ENCODE measurements around the gene KCNF1. TPM values are rescaled to one million over a fixed set of nuclear protein-coding genes. Genes with fewer than 3 reads are reported as not detected.

The KCNF1 gene
- total RNA-seq, 2 experiments from 2014 or later, result not detected

GRCh38 chr2:10908195-10908594 lies 3.5 kb upstream of the KCNF1 start:
- Histone ChIP-seq H3K4me1 (ENCODE audit: insufficient read depth, low read length, poor library complexity, severe bottlenecking) (no peaks in the 10 kb centered on the region), H3K4me2 (ENCODE audit: low read length) (no peak overlapping the region), H3K4me3 (ENCODE audit: low read depth, low read length, poor library complexity, severe bottlenecking) (no peak overlapping the region), H3K79me2 (ENCODE audit: insufficient read depth, low read depth, low read length) (no peaks in the 10 kb centered on the region), H2AFZ (ENCODE audit: low read length) (no peak overlapping the region), H3K9me2 (ENCODE audit: insufficient read depth, low read length) (no peaks in the 10 kb centered on the region), H3K9me3 (ENCODE audit: low read length) (no peaks in the 10 kb centered on the region), H4K20me1 (ENCODE audit: insufficient read depth, low read length) (no peaks in the 10 kb centered on the region), H3K36me3 (ENCODE audit: insufficient read depth, low read length) (no peaks in the 10 kb centered on the region), H3K27ac (ENCODE audit: low read depth, low read length, poor library complexity, severe bottlenecking) (no peak overlapping the region)
- ChIA-PET POLR2A (no interaction called here), CTCF (ENCODE audit: unreplicated experiment) (no interaction called here)
- intact Hi-C loops (cut with micrococcal nuclease; ENCODE audit: unreplicated experiment), result no loop called here
- no peak for TF ChIP-seq EZH2phosphoT487 (IDR thresholded peaks at IDR 0.05; ENCODE audit: borderline replicate concordance, low read depth, low read length)
- TF ChIP-seq, protein P1, sequence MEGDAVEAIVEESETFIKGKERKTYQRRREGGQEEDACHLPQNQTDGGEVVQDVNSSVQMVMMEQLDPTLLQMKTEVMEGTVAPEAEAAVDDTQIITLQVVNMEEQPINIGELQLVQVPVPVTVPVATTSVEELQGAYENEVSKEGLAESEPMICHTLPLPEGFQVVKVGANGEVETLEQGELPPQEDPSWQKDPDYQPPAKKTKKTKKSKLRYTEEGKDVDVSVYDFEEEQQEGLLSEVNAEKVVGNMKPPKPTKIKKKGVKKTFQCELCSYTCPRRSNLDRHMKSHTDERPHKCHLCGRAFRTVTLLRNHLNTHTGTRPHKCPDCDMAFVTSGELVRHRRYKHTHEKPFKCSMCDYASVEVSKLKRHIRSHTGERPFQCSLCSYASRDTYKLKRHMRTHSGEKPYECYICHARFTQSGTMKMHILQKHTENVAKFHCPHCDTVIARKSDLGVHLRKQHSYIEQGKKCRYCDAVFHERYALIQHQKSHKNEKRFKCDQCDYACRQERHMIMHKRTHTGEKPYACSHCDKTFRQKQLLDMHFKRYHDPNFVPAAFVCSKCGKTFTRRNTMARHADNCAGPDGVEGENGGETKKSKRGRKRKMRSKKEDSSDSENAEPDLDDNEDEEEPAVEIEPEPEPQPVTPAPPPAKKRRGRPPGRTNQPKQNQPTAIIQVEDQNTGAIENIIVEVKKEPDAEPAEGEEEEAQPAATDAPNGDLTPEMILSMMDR (conservative IDR thresholded peaks at IDR 0.05; ENCODE audit: low read length), result no peak
- no peak for DNase-seq (ENCODE audit: low spot score)
- no TSS peak for BruUV-seq (replicated peaks)

DNA sequence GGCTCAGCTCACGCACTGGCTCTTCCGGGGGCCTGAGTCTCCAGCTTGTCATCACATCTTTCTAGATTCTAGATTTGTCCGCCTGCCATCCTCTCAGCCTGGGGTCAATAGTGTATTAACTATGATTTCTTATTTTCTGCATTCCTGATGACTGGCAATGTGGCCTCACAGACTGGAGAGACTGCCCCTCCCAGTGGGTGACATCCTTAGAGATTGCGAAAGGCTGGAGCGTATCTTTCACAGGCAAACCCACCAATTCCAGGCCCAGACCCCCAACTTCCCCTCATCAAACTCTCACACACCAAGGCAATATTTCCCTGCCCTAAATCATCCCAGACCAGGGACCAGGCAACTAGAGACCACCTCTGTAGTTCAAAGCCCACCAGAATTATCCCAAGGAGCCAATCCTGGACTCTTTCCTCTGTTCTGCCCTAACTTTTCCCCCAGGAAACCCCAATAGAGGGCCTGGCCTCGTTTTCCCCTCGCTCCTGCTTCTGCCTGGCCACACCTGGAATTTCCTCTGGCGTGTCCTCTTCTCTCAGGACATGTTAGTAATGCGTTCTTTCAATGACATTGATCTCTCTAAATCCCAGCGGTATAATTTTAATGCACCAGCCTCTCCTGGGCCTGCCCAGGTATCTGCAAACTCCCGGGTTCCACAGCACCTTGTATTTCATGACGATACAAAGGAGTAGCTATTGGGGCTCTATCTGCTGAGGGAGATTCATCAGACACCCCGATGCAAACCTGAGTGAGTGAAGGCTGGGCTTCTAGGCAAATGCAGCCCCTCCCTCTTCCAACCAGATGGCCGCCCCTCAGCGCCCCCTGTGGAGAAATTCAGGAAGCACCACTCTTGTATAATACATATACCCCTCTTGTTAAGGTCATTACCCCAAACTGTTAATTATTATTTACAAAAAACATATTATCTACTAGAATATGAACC lies 2.4 kb upstream of the KCNF1 start:
- H3K36me3 ChIP-seq (ENCODE audit: insufficient read depth, low read length), result no peaks in the 10 kb centered on the region
- no TSS peak for BruUV-seq (replicated peaks)
- DNase-seq (ENCODE audit: low spot score), result peak; percentile 24
- POLR2A ChIA-PET, result interaction anchor here (1.5 kb wide), 1 partner anchor 14 kb away, joined by 4 read pairs; no protein-coding TSS in a partner anchor
- no peak overlapping the region for H3K4me2 ChIP-seq (ENCODE audit: low read length)
- no peak overlapping the region for H3K27ac ChIP-seq (ENCODE audit: low read depth, low read length, poor library complexity, severe bottlenecking)
- intact Hi-C loops (cut with micrococcal nuclease; ENCODE audit: unreplicated experiment), result no loop called here
- H3K4me1 ChIP-seq (ENCODE audit: insufficient read depth, low read length, poor library complexity, severe bottlenecking), result no peaks in the 10 kb centered on the region
- no peaks in the 10 kb centered on the region for H4K20me1 ChIP-seq (ENCODE audit: insufficient read depth, low read length)
- H3K9me2 ChIP-seq (ENCODE audit: insufficient read depth, low read length), result no peaks in the 10 kb centered on the region
- CTCF ChIA-PET (ENCODE audit: unreplicated experiment), result no interaction called here
- no peaks in the 10 kb centered on the region for H3K79me2 ChIP-seq (ENCODE audit: insufficient read depth, low read depth, low read length)
- H3K4me3 ChIP-seq (ENCODE audit: low read depth, low read length, poor library complexity, severe bottlenecking), result no peak overlapping the region
- H3K9me3 ChIP-seq (ENCODE audit: low read length), result no peaks in the 10 kb centered on the region
- no peak overlapping the region for H2AFZ ChIP-seq (ENCODE audit: low read length)
- TF ChIP-seq, protein P1 (conservative IDR thresholded peaks at IDR 0.05; ENCODE audit: low read length), result peak; percentile 78
- no peak for TF ChIP-seq EZH2phosphoT487 (IDR thresholded peaks at IDR 0.05; ENCODE audit: borderline replicate concordance, low read depth, low read length)

- H3K4me1 ChIP-seq (ENCODE audit: insufficient read depth, low read length, poor library complexity, severe bottlenecking), result no peaks in the 10 kb centered on the region
- no peaks in the 10 kb centered on the region for H4K20me1 ChIP-seq (ENCODE audit: insufficient read depth, low read length)
- ChIA-PET POLR2A (interaction anchor here (1.5 kb wide), 1 partner anchor 14 kb away, joined by 4 read pairs; no protein-coding TSS in a partner anchor), CTCF (ENCODE audit: unreplicated experiment) (no interaction called here)
- H3K9me2 ChIP-seq (ENCODE audit: insufficient read depth, low read length), result no peaks in the 10 kb centered on the region
- TF ChIP-seq, protein P1 (conservative IDR thresholded peaks at IDR 0.05; ENCODE audit: low read length), result peak; percentile 35; the same call in 1 of the 2 replicates
- no peak for TF ChIP-seq EZH2phosphoT487 (IDR thresholded peaks at IDR 0.05; ENCODE audit: borderline replicate concordance, low read depth, low read length)
- no peaks in the 10 kb centered on the region for H3K36me3 ChIP-seq (ENCODE audit: insufficient read depth, low read length)
- no TSS peak for BruUV-seq (replicated peaks)
- H3K79me2 ChIP-seq (ENCODE audit: insufficient read depth, low read depth, low read length), result no peaks in the 10 kb centered on the region
- intact Hi-C loops (cut with micrococcal nuclease; ENCODE audit: unreplicated experiment), result no loop called here
- no peak overlapping the region for H2AFZ ChIP-seq (ENCODE audit: low read length)
- no peak overlapping the region for H3K4me2 ChIP-seq (ENCODE audit: low read length)
- DNase-seq (ENCODE audit: low spot score), result no peak
- no peaks in the 10 kb centered on the region for H3K9me3 ChIP-seq (ENCODE audit: low read length)
- H3K4me3 ChIP-seq (ENCODE audit: low read depth, low read length, poor library complexity, severe bottlenecking), result no peak overlapping the region
- H3K27ac ChIP-seq (ENCODE audit: low read depth, low read length, poor library complexity, severe bottlenecking), result no peak overlapping the region
These were observed 1.8 kb upstream of the KCNF1 start for GRCh38 chr2:10909996-10910341.

Data from OCI-LY7 (cell line).